K562 (cell line): ENCODE results near the gene NALCN. TPM values are rescaled to one million over a fixed set of nuclear protein-coding genes. Genes with fewer than 3 reads are reported as not detected.

Experiments
- ATAC-seq: fragments of 200-7000 bp; cut with Tn5 transposase; 3 replicates; pipeline ENCODE4 v1.9.1; 2020; ENCODE audit warnings: moderate library complexity
- BruUV-seq: library from RNA; stranded (reverse); fragments of 400-500 nt; replicated peaks from 2 replicates; lab custom pipeline; 2021; lab: Mats Ljungman, UMichigan
- CTCF ChIA-PET: fragments of 300-600 bp; formaldehyde crosslinking; extraction: SDS; loops from one replicate; lab custom pipeline; 2021; ENCODE audit warnings: low intra/inter-chr PET ratio; lab: Yijun Ruan, JAX
- POLR2A ChIA-PET: fragments of 300-600, 350-650 bp; sonication (Branson Sonifier 250); formaldehyde crosslinking; extraction: SDS; loops from one replicate; lab custom pipeline; 2021; ENCODE audit warnings: antibody characterized with exemption, inconsistent platforms; lab: Yijun Ruan, JAX
- DNase-seq, 4 experiments: peaks; one replicate each; pipeline versions ENCODE4 v3.0.0 to v3.0.0-alpha.2; 2011 to 2018; ENCODE audit warnings: low spot score in 3 of 4, mixed read lengths in 3 of 4; ENCODE audit errors: extremely low read depth in 1 of 4
- FAIRE-seq: peaks from 2 replicates; lab custom pipeline; 2011; peaks lifted over from hg19 to GRCh38; lab: Jason Lieb, UNC
- H2AFZ ChIP-seq: 2 replicates; pipeline ENCODE4 v1.6.0; 2011; ENCODE audit warnings: low read depth, low read length, control low read depth, inconsistent platforms
- H3K27ac ChIP-seq: fragments of 200-600 bp; 3 replicates; pipeline ENCODE4 v1.8.0; 2011; ENCODE audit warnings: low read depth, mild to moderate bottlenecking, control low read depth, inconsistent platforms, low read length, moderate library complexity, mixed read lengths; ENCODE audit errors: extremely low read depth
- H3K27me3 ChIP-seq, 2 experiments: fragments of 300-600 bp in 1 of 2; 2 replicates in 1 of 2; 3 replicates in 1 of 2; pipeline versions ENCODE4 v1.6.0 to v1.8.0; 2011; ENCODE audit warnings: inconsistent platforms in 2 of 2, low read length in 2 of 2, mild to moderate bottlenecking in 1 of 2, mixed read lengths in 1 of 2, moderate library complexity in 1 of 2; ENCODE audit not compliant: control insufficient read depth in 2 of 2, insufficient read depth in 2 of 2
- H3K36me3 ChIP-seq: fragments of 300-600 bp; 3 replicates; pipeline ENCODE4 v1.8.0; 2011; ENCODE audit warnings: mild to moderate bottlenecking, low read length, inconsistent platforms; ENCODE audit not compliant: control insufficient read depth, insufficient read depth
- H3K4me1 ChIP-seq, 2 experiments: fragments of 200-600 bp in 1 of 2; replicated peaks in 1 of 2; 2 replicates in 1 of 2; 3 replicates in 1 of 2; pipeline versions ENCODE4 v1.5.1 to v1.8.0; 2011; ENCODE audit warnings: inconsistent platforms in 2 of 2, low read length in 2 of 2, mild to moderate bottlenecking in 1 of 2, mixed read lengths in 1 of 2, moderate library complexity in 1 of 2; ENCODE audit not compliant: control insufficient read depth in 2 of 2, insufficient read depth in 2 of 2
- H3K4me2 ChIP-seq: 2 replicates; pipeline ENCODE4 v1.6.1; 2011; ENCODE audit warnings: low read length, control low read depth, inconsistent platforms, mixed read lengths; ENCODE audit not compliant: insufficient read depth
- H3K4me3 ChIP-seq: fragments of 200-600 bp; sonication (generic), shearing (Covaris generic); 2 replicates; pipeline ENCODE4 v1.5.1; 2016; ENCODE audit warnings: control low read depth, inconsistent platforms
- H3K79me2 ChIP-seq: fragments of 200-600 bp; 3 replicates; pipeline ENCODE4 v1.8.0; 2011; ENCODE audit warnings: low read length, inconsistent platforms; ENCODE audit not compliant: control insufficient read depth, insufficient read depth
- H3K9ac ChIP-seq, 2 experiments: 2 replicates each; pipeline versions ENCODE4 v1.6.0 to v1.6.1; 2011; ENCODE audit warnings: low read depth in 2 of 2, low read length in 2 of 2, control low read depth in 1 of 2, inconsistent platforms in 1 of 2, mild to moderate bottlenecking in 1 of 2, mixed read lengths in 1 of 2; ENCODE audit not compliant: insufficient read depth in 1 of 2
- H3K9me1 ChIP-seq: one replicate; pipeline ENCODE4 v1.6.0; 2011; ENCODE audit warnings: inconsistent platforms, mild to moderate bottlenecking, low read length, moderate library complexity; ENCODE audit not compliant: control insufficient read depth, insufficient read depth
- H3K9me3 ChIP-seq: replicated peaks from 2 replicates; pipeline ENCODE4 v1.5.1; 2011; ENCODE audit warnings: low read depth, low read length, inconsistent platforms; ENCODE audit not compliant: control insufficient read depth, insufficient read depth
- H4K20me1 ChIP-seq: replicated peaks from 2 replicates; pipeline ENCODE4 v1.6.1; 2011; ENCODE audit warnings: low read length, inconsistent platforms, mixed read lengths; ENCODE audit not compliant: control insufficient read depth, insufficient read depth
- BRD9 ChIP-seq: fragments of 450-650 bp; IDR thresholded peaks from 2 replicates; pipeline ENCODE4 v1.6.1; 2018; ENCODE audit warnings: low read depth; ENCODE audit not compliant: partially characterized antibody
- GATAD2A ChIP-seq: fragments of 450-650 bp; IDR thresholded peaks from 2 replicates; pipeline ENCODE4 v1.6.1; 2017
- ILF3 ChIP-seq: fragments of 450-650 bp; IDR thresholded peaks from 2 replicates; pipeline ENCODE4 v1.6.1; 2018; ENCODE audit warnings: antibody characterized with exemption, mild to moderate bottlenecking, moderate library complexity, borderline replicate concordance
- LEF1 ChIP-seq: fragments of 450-650 bp; IDR thresholded peaks from 2 replicates; pipeline ENCODE4 v1.6.1; 2016; ENCODE audit warnings: mild to moderate bottlenecking
- NR2C2 ChIP-seq, 2 experiments: fragments of 200-800 bp in 1 of 2; sonication (Bioruptor generic) in 1 of 2; sonication (generic) in 1 of 2; formaldehyde crosslinking in 1 of 2; IDR thresholded peaks; 2 replicates each; pipeline versions ENCODE4 v1.6.1 to v1.8.0; 2016 to 2022; ENCODE audit warnings: mild to moderate bottlenecking in 1 of 2, missing compliant biosample characterization in 1 of 2, missing genetic modification characterization in 1 of 2, missing genetic modification reagents in 1 of 2
- SIRT6 ChIP-seq: IDR thresholded peaks from one replicate; pipeline ENCODE4 v1.6.1; 2012; ENCODE audit warnings: low read depth, mild to moderate bottlenecking, control low read depth, inconsistent platforms, low read length, moderate library complexity
- TEAD2 ChIP-seq: fragments of 450-650 bp; IDR thresholded peaks from 2 replicates; pipeline ENCODE4 v1.6.1; 2016; ENCODE audit warnings: missing genetic modification characterization, control low read depth, missing compliant biosample characterization
- ZNF57 ChIP-seq: fragments of 450-650 bp; formaldehyde crosslinking; IDR thresholded peaks from 2 replicates; pipeline ENCODE4 v1.4.0; 2020; ENCODE audit warnings: mild to moderate bottlenecking, moderate library complexity
- WGBS: fragments of 100-300 bp; shearing (Covaris generic); methylation state at CpG from one replicate; pipeline ENCODE4 v1.1.6; 2016; ENCODE audit warnings: low coverage, mixed read lengths; ENCODE audit not compliant: insufficient coverage; ENCODE audit errors: missing lambda C conversion rate; 5-methylcytosine and 5-hydroxymethylcytosine counted together
- in situ Hi-C: fragments of 300-500 bp; cut with MboI; formaldehyde crosslinking; loops from 4 replicates; pipeline ENCODE4 v1.15.0; 2018; ENCODE audit warnings: inconsistent platforms, mixed read lengths
- intact Hi-C: fragments of 100-400 bp; cut with micrococcal nuclease; formaldehyde crosslinking; loops from 2 replicates; pipeline ENCODE4 v1.14.2; 2022
- polyA plus RNA-seq, 8 experiments: library from polyadenylated mRNA; depleted of rRNA in 4 of 8; stranded (reverse) in 5 of 8; unstranded in 3 of 8; fragments of >200 nt; fragmentation: Nextera tagmentation in 2 of 8; fragmentation: Illumina TruSeq in 1 of 8; extraction: Ambion mirVana in 2 of 8; extraction: Trizol in 1 of 8; gene quantifications; 2 replicates each; pipeline versions ENCODE4 v1.2.1 to v1.2.3, GENCODE V29; 2011 to 2014; ENCODE audit warnings: inconsistent platforms in 1 of 8, missing spikeins in 1 of 8
- total RNA-seq, 7 experiments: library from RNA; depleted of rRNA in 6 of 7; stranded (reverse); fragments of >200 nt in 6 of 7; fragmentation: Illumina TruSeq in 2 of 7; extraction: Trizol in 2 of 7; gene quantifications; 2 replicates each; pipeline versions ENCODE4 v1.2.1 to v1.2.3, GENCODE V29; 2011 to 2021; ENCODE audit warnings: low replicate concordance in 1 of 7
- TF ChIP-seq, protein P1 (sequence below), 3 experiments: IDR thresholded peaks in 2 of 3; conservative IDR thresholded peaks in 1 of 3; 2 replicates each; pipeline ENCODE4 v1.5.1; 2011 to 2012; ENCODE audit warnings: low read length in 3 of 3, mild to moderate bottlenecking in 3 of 3, control low read depth in 2 of 3, improper control_type of control experiment in 1 of 3, inconsistent platforms in 1 of 3, low read depth in 1 of 3, mixed read lengths in 1 of 3, moderate library complexity in 1 of 3; ENCODE audit not compliant: insufficient read depth in 2 of 3

NALCN gene
- total and polyA plus RNA-seq, 9 of the 15 experiments (the other 6 are each of a cell fraction or from before 2014, with no cell fraction given), result not detected

DNA sequence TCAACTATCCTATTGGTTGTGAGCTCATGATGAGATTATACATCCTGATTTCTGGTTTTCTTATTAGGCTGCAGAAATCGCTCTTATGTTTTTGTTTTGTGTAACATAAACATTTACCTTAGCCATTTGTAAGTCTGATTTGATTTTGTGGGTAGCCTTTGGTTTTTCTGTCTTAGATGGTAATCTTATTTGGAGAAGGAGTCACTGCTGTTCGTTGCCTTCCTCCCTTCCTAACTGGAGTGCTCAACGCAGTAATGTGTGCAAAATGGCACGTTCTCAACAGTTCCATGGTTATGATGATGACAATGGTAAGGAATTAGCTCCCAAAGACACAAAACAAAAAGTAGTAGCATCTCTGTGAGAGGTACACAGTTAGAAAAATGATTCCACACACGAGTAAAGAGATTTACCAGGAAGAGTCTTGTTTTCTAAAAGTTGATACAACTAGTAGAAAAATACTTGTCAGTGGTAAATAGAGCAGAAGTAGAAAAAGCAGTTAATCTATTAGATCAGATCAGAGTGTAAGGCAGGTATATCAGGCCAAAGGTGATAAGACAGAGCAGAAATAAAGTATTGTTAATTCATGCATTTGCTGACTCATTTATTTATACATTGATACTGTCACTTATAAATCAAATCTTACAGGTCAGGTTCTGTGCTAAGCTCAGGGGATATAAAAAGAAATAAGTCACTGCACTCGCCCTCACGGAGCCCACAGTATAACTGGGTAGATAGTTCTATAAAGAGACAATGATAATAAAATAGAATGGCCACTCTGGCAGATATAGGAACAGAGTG lies 270.0 kb downstream of the NALCN start:
- Histone ChIP-seq H3K79me2 (no peaks in the 10 kb centered on the region), H3K9me3 (no peaks in the 10 kb centered on the region), H3K9ac (no peak overlapping the region), H3K9me1 (no peaks in the 10 kb centered on the region), H3K27ac (no peak overlapping the region), H3K36me3 (no peaks in the 10 kb centered on the region), H3K4me1 (no peaks in the 10 kb centered on the region), H3K4me3 (no peak overlapping the region), H4K20me1 (no peaks in the 10 kb centered on the region), H3K4me2 (no peak overlapping the region), H2AFZ (no peak overlapping the region), H3K27me3 (no peaks in the 10 kb centered on the region)
- FAIRE-seq (no peak), ATAC-seq (no peak), DNase-seq (no peak)
- WGBS, result 0% methylated on average over 7 of the region's 7 CpGs
- in situ Hi-C loops, result loop anchor here (25.0 kb wide), 1 partner anchor 1416 kb away; no protein-coding TSS in a partner anchor
- ChIA-PET CTCF (no interaction called here), POLR2A (no interaction called here)
- no peak for TF ChIP-seq SIRT6
- TF ChIP-seq ZNF57 (CRISPR knock-in tag), result no peak
- TF ChIP-seq ILF3, result no peak
- TF ChIP-seq, protein P1, sequence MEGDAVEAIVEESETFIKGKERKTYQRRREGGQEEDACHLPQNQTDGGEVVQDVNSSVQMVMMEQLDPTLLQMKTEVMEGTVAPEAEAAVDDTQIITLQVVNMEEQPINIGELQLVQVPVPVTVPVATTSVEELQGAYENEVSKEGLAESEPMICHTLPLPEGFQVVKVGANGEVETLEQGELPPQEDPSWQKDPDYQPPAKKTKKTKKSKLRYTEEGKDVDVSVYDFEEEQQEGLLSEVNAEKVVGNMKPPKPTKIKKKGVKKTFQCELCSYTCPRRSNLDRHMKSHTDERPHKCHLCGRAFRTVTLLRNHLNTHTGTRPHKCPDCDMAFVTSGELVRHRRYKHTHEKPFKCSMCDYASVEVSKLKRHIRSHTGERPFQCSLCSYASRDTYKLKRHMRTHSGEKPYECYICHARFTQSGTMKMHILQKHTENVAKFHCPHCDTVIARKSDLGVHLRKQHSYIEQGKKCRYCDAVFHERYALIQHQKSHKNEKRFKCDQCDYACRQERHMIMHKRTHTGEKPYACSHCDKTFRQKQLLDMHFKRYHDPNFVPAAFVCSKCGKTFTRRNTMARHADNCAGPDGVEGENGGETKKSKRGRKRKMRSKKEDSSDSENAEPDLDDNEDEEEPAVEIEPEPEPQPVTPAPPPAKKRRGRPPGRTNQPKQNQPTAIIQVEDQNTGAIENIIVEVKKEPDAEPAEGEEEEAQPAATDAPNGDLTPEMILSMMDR (IDR thresholded peaks at IDR 0.05 in 2 of 3, conservative IDR thresholded peaks at IDR 0.05 in 1 of 3; ENCODE audit: insufficient read depth in 2 of 3, low read depth in 1 of 3, low read length in 3 of 3), result no peak
- no peak for TF ChIP-seq BRD9
- no peak for TF ChIP-seq GATAD2A
- TF ChIP-seq NR2C2 (CRISPR knock-in tag; IDR thresholded peaks at IDR 0.05), result no peak
- TF ChIP-seq NR2C2 (tag; IDR thresholded peaks at IDR 0.05), result no peak
- no peak for TF ChIP-seq TEAD2 (tag)
- no peak for TF ChIP-seq LEF1
- intact Hi-C loops, result loop anchor here (5.0 kb wide), 3 partner anchors 1411 to 1576 kb away; no protein-coding TSS in a partner anchor
- BruUV-seq, result no TSS peak
